ENCODE data around the gene PARD3.

The PARD3 gene

DNA sequence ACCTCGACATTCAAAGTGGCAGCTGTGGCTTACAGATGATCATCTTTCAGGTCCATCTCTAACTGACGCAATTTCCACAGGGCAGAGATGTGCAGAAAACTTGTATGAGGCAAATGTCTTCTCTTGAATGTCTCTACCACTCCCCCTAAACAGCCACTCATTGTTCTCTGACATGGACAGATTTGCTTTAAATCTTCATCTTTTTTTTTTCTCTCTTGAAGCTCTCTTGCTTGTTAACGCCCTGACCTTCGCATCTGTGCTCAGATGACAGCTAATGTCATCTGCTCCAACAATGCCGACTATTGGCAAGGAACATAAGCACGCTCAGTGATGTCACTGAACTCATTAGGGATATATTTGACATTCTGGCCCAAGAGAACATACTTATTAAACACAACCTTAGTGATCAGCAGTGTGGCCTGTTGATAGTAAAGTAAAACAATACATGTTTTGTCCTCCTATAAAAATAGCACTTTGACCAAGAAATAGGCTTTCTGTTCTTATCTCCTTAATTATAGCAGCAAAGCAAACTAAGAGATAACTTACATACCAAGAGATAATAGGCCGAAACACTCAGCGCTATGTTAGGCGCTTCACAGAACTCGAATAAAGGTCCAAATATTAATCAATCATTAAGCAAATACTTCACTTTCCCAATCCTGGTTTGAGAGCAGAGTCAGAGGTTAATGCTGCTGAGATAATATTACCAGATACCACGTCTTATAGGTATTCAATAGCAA is 583.5 kb downstream of the PARD3 start:
- DNase-seq = peak; percentile 40

DNA sequence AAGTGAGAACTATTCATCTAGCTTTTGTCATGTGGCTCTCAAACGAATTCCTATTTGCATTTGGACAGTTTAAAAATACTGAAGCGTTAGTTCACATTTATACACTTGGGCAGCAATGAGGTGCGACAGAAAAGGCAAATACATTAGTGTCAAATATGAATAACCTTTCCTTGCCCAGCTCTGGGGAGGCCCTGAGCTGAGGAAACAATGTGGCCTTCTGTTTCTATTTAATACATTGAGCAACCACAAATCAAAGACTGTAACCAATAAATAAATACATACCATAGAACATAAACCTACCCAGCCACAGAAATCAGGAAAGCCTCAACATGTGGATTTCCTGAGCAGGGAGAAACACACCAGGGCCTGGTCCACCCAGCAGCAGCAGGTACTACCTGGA is 585.2 kb downstream of the PARD3 start:
- no peak for DNase-seq

- peak; percentile 79 for DNase-seq
These were observed 587.0 kb downstream of the PARD3 start for GRCh38 chr10:34228066-34228465.

- peak; percentile 75 for DNase-seq
These were observed 590.5 kb downstream of the PARD3 start for GRCh38 chr10:34224639-34225038.

GRCh38 chr10:34223658-34224057 is 591.4 kb downstream of the PARD3 start:
- no peak for DNase-seq

GRCh38 chr10:34222359-34222758 is 592.7 kb downstream of the PARD3 start:
- no peak for DNase-seq

DNA sequence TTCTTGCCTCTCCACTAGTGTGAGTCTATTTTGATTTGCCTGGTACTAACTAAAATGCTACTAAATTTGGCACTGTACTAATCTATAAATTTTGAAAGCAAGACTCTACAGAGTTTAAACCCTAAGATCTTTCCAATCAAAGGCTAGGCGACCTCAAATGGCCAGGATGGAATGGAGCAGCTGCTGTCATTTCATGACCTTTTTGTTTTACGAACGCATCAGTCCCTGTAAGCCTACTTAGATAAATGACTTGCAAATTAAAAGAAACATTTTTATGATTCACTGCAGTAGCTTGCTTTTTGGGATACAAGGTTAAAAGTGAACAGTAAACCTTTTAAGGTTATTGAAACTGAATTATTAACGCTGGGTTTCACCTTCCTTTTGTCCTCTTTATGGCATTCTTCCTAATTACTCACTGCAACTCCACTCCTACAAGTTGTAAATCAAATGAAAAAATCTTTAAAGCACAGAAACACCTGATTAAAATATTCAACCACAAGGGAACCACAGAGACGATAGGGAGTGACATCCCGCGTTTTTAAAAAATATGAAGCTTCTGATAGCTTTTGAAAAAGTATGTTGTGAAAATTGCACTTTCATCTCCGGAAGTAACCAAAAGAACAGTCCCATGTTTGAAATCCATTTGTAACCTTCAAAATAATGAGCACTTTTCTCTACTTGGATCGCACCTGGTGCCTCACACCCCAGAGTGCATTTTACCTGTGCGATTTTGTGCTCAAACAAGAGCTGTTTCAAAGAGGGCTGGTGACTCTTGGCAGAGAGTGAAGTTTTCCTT is 595.1 kb downstream of the PARD3 start:
- DNase-seq = no peak

DNA sequence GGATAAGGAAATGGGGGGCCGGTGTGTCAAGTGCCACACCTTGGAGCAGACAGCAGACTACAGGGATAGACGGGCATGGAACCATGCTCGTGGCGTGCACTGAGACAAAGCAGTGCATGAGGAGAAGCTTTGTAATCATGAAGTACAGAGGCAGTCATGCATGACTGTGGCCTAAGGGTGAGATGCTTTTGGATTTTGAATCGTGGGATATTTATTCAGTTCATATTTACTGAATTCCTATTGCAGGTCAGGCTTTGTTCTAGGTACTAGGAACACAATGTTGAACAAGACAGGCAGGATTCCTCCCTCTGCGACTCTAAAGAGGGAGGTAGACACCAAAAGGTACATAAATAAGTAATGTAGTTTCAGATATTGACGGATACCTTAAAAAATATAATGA is 597.6 kb downstream of the PARD3 start:
- peak; percentile 48 for DNase-seq

DNA sequence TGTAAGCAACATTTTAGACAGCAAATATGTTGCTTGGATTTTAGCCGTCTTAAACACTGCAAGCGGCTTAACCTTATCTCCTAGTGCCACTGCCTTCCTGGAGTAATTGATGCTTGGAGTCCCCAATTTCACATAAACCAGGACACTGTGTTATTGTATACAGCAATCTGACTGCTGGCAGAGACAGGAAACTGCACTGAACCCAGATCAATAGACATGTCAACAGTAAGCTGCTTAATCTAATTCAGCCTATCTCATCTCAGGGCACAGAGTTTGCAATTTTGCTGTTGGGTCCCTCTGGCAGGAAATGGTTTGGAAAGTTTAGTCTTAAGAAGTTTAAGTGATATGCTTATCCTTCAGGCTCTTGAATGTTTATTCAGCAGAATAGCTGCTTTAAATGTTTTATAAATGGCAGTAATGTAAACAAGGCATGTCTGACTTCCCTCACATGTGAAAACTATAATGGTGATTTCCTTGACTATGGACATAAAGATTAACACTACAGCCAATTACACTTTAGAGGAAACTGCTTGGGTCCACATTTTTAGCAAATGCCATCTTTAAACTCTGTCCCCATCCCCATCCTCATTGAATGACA is 598.6 kb downstream of the PARD3 start:
- DNase-seq = peak; percentile 57

DNA sequence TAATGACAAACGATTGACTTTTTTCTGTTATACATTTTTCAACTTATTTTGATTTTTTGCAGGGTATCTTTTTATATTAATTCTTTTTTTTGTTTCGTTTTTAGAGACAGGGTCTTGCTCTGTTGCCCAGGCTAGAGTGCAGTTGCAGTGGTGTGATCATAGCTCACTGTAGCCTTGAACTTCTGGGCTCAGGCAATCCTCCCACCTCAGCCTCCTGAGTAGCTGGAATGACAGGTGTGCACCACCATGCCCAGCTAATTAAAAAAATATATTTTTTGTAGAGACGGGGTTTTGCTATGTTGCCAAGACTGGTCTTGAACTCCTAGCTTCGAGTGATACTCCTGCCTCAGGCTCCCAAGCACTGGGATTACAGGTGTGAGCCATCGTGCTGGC is 601.3 kb downstream of the PARD3 start:
- DNase-seq = no peak

DNA sequence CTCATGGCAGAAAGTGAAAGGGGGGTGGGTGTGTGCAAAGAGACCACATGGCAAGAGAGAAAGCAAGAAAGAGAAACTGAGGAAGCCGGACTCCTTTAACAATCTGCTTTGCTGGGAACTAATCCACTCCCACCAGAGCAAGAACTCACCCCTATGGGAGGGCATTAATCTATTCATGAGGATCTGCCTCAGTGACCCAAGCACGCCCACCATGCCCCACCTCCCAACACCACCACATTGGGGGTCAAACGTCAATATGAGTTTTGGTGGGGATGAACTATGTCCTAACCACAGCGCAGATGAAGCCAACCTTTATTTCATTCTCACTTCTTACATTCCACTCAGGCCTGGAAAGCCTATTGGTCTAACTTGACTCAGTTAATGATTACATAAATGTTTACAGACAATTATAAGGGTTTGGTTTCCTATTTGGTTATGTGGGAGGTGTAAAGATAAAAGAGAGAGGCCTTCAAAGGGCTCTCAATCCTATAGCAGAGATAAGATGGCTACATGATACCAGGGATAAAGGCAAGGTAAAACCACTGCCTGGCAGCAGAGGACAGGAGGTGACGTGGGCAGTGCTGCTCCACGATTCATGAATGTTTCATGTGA is 601.8 kb downstream of the PARD3 start:
- DNase-seq = peak; percentile 59

DNA sequence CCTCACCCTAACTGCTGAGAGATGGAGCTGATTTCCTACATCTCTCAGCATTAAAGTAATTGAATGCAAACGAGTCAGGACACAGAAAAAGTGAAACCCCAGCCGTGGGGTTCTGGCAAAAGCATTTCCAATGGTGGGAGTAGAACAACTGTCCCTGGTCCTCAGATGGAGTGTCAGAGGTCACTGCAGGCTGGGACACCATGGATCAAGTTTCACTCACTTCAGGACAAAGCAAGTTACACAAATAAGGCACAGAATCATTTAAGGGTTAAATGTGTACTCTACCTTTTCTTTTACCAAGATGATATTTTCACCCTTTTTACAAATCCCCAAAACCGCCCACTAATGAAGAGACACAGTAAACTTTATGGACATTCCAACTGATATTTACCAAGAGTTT is 607.8 kb downstream of the PARD3 start:
- DNase-seq = no peak

- DNase-seq = no peak
These were observed 608.2 kb downstream of the PARD3 start for GRCh38 chr10:34206935-34207268.

- DNase-seq = peak; percentile 71
These were observed 608.8 kb downstream of the PARD3 start for GRCh38 chr10:34206078-34206934.

DNA sequence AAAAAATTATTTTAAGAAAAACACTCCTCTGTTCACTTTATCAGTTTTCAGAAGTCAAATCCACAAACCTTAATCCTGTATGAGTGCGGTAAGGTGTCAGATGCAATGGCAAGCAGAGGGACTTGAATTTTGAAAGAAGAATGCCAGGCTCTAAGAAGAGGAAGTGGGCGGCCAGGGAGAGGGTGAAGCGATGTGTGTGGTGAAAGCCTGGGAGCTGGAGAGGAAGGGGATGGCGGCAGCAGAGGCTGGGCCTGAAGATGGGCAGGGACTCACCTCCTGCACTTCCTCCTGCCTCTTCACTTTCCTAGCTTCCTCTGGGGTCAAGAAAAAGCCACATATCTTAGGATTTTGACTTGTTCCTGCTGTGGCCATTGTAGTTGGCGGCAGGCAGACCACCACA is 609.6 kb downstream of the PARD3 start:
- no peak for DNase-seq

DNA sequence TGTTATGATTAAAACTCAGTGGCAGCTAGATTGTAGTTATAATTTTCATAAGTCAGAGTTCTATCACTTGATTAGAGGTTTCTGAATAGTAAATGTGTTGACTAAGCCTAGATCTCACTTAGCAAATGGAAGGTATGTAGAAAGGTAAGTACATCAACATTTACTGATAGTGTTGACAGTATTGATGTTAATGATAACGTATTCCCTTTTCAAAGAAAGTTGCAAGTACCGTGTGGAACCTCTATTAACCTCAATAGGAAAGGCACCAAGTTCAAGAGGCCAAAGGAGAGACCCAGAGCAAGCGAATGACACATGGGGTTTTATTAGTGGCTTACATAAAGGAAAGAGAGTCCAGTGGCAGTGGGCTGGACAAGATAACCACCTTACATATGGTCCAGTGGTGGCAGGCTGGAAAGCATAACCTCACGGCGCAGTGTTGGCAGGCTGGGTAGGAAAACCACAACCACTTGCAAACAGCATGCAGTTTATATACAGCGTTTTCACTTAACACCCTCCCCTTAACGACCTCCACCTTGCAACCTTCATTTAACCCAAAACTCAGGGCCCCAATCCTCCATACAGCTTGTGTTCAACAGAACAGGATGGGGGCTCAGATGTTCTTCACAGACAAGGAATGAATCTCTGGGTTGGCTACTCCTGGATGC is 611.0 kb downstream of the PARD3 start:
- DNase-seq = no peak

GRCh38 chr10:34200355-34200901 is 614.7 kb downstream of the PARD3 start:
- no peak for DNase-seq

GRCh38 chr10:34198953-34199352 is 616.1 kb downstream of the PARD3 start:
- peak; percentile 76 for DNase-seq

- no peak for DNase-seq
These were observed 619.0 kb downstream of the PARD3 start for GRCh38 chr10:34196058-34196433.

DNA sequence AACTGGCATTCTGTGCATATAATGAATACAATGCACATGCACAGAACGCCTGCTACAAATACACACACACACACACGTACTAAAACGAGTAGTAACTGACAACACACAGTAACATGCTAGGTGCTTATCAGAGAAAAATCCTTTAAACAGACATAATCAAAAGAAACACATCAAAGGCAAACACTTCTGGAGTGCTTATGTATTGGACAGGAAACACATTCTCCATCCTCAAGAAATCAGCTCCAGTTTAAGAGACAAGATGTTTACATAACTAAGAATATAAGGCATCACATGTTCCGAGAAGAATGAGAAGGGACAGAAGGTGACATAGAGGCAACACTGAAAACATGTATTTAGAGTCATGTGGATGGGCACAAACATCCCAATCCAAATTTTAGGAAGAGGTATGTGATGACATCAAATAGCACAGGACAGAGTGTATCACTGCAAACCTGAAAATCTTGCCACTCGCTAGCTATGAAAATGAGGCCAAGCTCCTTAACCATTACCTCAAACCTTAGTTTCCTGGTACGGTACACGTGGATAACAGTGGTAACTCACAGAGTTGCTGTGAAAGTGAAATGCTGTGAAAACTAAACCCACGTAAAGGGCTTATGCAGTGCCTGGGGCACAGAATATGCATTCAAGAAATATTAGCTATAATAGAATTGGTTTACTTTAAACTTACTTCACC is 619.6 kb downstream of the PARD3 start:
- no peak for DNase-seq

DNA sequence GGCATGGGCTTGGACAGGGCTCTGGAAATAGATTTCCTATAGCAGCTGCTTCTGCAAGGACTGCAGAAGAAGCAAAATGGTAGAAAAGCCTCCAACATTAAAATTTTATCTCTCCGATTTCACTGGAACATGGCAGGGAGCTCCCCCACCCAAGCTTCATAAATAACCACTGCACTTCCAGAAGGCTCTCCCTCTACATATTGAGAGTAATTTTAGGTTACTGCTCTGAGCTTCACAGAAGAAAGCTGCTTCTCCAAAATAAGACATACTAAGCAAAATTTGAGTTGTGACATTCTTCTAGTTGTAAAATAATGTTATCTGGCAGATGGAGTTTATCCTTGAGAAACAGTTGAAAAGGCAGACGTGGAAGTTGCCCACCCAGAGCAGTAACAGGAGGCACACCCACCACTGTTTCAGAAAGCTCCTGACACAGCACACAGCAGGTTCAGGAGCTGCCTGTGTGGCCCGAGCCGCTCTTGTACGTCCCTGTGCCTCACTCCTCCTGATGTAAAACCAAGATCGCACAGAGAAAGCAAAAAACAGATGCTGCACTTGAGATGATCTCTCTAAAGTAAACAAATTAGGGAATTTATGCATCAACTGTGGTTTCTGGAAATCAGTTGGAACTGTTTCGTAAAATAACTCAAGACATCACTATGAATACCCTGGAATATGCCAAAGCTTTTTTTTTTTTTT is 621.0 kb downstream of the PARD3 start:
- DNase-seq = no peak
